AG04450 (cell line): ENCODE results near the gene NEDD4L. TPM values are rescaled to one million over a fixed set of nuclear protein-coding genes. Genes with fewer than 3 reads are reported as not detected.

ENCODE experiments used
- CTCF ChIA-PET: fragments of 300-600, 350-600 bp; formaldehyde crosslinking; extraction: SDS; loops from one replicate; lab custom pipeline; 2022; ENCODE audit warnings: antibody characterized with exemption, inconsistent platforms; lab: Charles Lee
- POLR2A ChIA-PET: fragments of 350-600 bp; formaldehyde crosslinking; extraction: SDS; loops from one replicate; lab custom pipeline; 2021; ENCODE audit warnings: antibody characterized with exemption, inconsistent platforms; lab: Yijun Ruan, JAX
- DNase-seq: peaks from one replicate; pipeline ENCODE4 v3.0.0-alpha.2; 2011; ENCODE audit warnings: low read depth, low spot score
- H3K27ac ChIP-seq: one replicate; pipeline ENCODE4 v1.5.1; 2012; ENCODE audit warnings: low read depth, low read length, control low read depth
- H3K27me3 ChIP-seq: one replicate; pipeline ENCODE4 v1.6.0; 2012; ENCODE audit warnings: low read length; ENCODE audit not compliant: control insufficient read depth, insufficient read depth
- H3K4me3 ChIP-seq: 2 replicates; pipeline ENCODE4 v1.5.1; 2011; ENCODE audit warnings: mild to moderate bottlenecking, low read depth, low read length, control low read depth
- H3K9me3 ChIP-seq: 2 replicates; pipeline ENCODE4 v1.5.1; 2012; ENCODE audit warnings: low read length; ENCODE audit not compliant: control insufficient read depth, insufficient read depth
- polyA plus RNA-seq: library from polyadenylated mRNA; depleted of rRNA; stranded (reverse); fragments of >200 nt; gene quantifications from 2 replicates; pipeline ENCODE4 v1.2.3, GENCODE V29; 2011
- TF ChIP-seq, protein P1 (sequence below): IDR thresholded peaks from 2 replicates; pipeline ENCODE4 v1.5.1; 2011; ENCODE audit warnings: low read depth, low read length, control low read depth, inconsistent platforms

NEDD4L gene
- polyA plus RNA-seq, 1 experiment: 15.0 TPM

DNA sequence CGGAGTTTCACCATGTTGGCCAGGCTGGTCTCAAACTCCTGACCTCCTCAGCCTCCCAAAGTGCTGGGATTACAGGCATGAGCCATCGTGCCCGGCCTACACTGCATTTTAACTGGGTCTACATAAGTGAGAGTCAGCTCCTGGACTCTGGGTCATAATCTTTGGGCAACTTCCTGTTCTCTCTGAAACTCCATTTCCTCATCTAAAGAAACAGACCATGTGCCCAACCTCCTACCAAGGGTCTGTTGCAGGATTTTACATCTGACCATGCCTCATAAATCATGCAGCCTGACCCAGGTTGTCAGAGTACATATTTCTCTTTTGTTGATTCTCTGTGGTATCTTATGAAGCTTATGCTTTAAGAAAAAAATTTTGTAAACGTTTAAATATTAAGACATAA, 304.5 kb downstream of the NEDD4L start:
- ChIA-PET POLR2A (no interaction called here), CTCF (interaction anchor here (0.7 to 1.0 kb wide), 3 partner anchors 9 to 416 kb away, joined by 3 to 5 read pairs (median 3); no protein-coding TSS in a partner anchor)
- Histone ChIP-seq H3K4me3 (no peak overlapping the region), H3K27me3 (no peaks in the 10 kb centered on the region), H3K9me3 (no peaks in the 10 kb centered on the region), H3K27ac (no peak overlapping the region)
- DNase-seq: no peak
- TF ChIP-seq, protein P1, sequence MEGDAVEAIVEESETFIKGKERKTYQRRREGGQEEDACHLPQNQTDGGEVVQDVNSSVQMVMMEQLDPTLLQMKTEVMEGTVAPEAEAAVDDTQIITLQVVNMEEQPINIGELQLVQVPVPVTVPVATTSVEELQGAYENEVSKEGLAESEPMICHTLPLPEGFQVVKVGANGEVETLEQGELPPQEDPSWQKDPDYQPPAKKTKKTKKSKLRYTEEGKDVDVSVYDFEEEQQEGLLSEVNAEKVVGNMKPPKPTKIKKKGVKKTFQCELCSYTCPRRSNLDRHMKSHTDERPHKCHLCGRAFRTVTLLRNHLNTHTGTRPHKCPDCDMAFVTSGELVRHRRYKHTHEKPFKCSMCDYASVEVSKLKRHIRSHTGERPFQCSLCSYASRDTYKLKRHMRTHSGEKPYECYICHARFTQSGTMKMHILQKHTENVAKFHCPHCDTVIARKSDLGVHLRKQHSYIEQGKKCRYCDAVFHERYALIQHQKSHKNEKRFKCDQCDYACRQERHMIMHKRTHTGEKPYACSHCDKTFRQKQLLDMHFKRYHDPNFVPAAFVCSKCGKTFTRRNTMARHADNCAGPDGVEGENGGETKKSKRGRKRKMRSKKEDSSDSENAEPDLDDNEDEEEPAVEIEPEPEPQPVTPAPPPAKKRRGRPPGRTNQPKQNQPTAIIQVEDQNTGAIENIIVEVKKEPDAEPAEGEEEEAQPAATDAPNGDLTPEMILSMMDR: no peak

DNA sequence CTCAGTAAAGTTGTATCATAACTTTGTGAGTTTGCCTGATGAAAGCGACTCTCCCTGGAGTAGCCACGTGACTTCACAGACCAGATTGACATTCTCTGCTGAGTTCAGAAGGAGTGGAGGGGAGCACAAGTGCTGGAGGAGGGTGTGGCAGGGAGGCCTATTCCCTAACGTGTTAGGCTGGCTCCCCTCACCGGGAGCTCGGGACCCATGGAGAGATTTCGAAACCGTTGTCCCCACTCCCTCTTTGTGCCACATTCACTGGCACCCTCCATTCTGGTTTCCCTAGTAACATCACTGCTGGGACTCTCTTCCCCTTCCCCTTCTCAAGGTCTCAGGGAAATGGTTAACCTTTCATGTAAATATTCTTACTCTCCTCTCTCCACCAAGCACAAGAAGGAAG, 304.9 kb downstream of the NEDD4L start:
- H3K27ac ChIP-seq: no peak overlapping the region
- H3K9me3 ChIP-seq: no peaks in the 10 kb centered on the region
- ChIA-PET POLR2A (no interaction called here), CTCF (interaction anchor here (0.7 kb wide), 1 partner anchor 9 kb away, joined by 3 read pairs; no protein-coding TSS in a partner anchor)
- DNase-seq: no peak
- no peak overlapping the region for H3K4me3 ChIP-seq
- TF ChIP-seq, protein P1: no peak
- no peaks in the 10 kb centered on the region for H3K27me3 ChIP-seq

GRCh38 chr18:58349650-58350049, 305.6 kb downstream of the NEDD4L start:
- Histone ChIP-seq H3K27me3 (no peaks in the 10 kb centered on the region), H3K9me3 (no peaks in the 10 kb centered on the region), H3K27ac (no peak overlapping the region), H3K4me3 (no peak overlapping the region)
- TF ChIP-seq, protein P1: no peak
- POLR2A ChIA-PET: no interaction called here
- DNase-seq: no peak
- CTCF ChIA-PET: no interaction called here

- ChIA-PET POLR2A (no interaction called here), CTCF (no interaction called here)
- Histone ChIP-seq H3K9me3 (no peaks in the 10 kb centered on the region), H3K27ac (no peak overlapping the region), H3K4me3 (no peak overlapping the region), H3K27me3 (no peaks in the 10 kb centered on the region)
- no peak for DNase-seq
- TF ChIP-seq, protein P1: no peak
These were observed 306.5 kb downstream of the NEDD4L start for GRCh38 chr18:58350526-58350925.

DNA sequence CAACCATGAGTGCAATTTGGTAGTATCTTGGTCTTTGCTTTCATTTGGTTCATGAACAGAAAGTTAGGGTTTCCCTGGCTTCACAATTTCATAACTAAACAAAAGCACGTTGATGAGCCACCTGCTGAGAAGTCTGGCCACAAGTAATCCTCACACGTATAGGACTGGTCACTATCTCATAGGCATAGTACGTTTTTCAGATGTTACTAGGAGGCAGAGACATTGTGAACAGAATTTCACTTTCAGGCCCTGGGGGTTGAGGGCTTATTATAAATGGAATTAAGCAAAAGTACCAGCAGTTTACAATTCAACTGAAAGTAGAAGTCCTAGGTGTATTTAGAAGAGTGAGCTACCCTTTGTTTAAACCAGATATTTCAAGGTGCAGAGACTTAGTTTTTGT, 307.8 kb downstream of the NEDD4L start:
- Histone ChIP-seq H3K9me3 (no peaks in the 10 kb centered on the region), H3K27me3 (no peaks in the 10 kb centered on the region), H3K4me3 (no peak overlapping the region), H3K27ac (no peak overlapping the region)
- DNase-seq: no peak
- TF ChIP-seq, protein P1: no peak
- ChIA-PET POLR2A (no interaction called here), CTCF (no interaction called here)
